ENCODE data around the gene HS2ST1.

- TF ChIP-seq CTCF (IDR thresholded peaks at IDR 0.05; ENCODE audit: extremely low read depth in 1 of 2, insufficient read depth in 1 of 2, low read depth in 1 of 2, low read length in 2 of 2) (no peak), EZH2 (IDR thresholded peaks at IDR 0.05; ENCODE audit: borderline replicate concordance, low read depth, low read length, severe bottlenecking) (no peak), POLR2A (IDR thresholded peaks at IDR 0.05; ENCODE audit: low read depth, low read length) (no peak), MAX (IDR thresholded peaks at IDR 0.05; ENCODE audit: insufficient read depth, insufficient read length) (no peak), JUN (IDR thresholded peaks at IDR 0.05; ENCODE audit: borderline replicate concordance, insufficient read depth, insufficient read length, low read depth) (no peak), GATA2 (IDR thresholded peaks at IDR 0.05; ENCODE audit: insufficient read depth, insufficient read length, low read depth, low read length) (no peak), POLR2AphosphoS5 (IDR thresholded peaks at IDR 0.05; ENCODE audit: insufficient read depth, low read depth, low read length) (no peak), FOS (IDR thresholded peaks at IDR 0.05; ENCODE audit: borderline replicate concordance, insufficient read depth, low read length) (no peak), MYC (IDR thresholded peaks at IDR 0.05; ENCODE audit: low read depth, low read length) (no peak)
Observed at GRCh38 chr1:87121711-87122163, 207.3 kb downstream of the HS2ST1 start.
